ENCODE measurements around the gene LCA5L. TPM values are rescaled to one million over a fixed set of nuclear protein-coding genes. Genes with fewer than 3 reads are reported as not detected.

Gene LCA5L
- total and polyA plus RNA-seq, 10 of the 15 experiments (the other 5 are each of a cell fraction or from before 2014, with no cell fraction given): 0.18 to 0.55 (median 0.27) TPM; not detected in 2

DNA sequence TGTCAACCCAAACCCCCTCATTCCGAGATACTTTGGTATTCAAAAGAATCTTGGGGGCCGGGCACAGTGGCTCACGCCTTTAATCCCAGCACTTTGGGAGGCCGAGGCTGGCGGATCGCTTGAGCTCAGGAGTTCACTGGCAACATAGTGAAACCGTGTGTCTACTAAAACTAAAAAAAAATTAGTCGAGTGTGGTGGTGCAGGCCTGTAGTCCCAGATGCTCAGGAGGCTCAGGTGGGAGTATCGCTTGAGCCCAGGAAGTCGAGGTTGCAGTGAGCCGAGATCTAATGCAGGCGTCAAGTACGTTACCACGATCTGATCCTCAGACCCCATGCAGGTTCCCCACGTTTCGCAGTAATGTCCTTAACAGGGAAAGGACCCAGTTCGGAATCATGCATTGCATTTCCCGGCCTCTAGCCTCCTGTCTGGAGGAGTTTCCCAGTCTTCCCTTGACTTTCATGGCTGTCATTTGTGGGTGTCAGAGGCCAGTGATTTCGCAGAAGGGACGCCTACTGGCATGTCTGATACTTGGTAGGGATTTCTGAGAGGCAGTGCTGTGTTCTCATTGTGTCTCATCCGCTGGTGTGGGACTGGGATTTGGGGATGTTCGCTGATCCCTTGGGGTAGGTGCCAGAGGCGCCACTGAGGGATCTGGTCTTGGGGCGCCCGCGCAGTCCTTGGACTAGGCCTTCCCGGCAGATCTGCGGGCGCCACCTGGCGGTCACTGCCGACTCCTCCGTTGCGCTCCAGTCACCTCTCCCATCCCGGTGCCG lies 57.4 kb downstream of the LCA5L start (continued):
- TF ChIP-seq, protein P1, sequence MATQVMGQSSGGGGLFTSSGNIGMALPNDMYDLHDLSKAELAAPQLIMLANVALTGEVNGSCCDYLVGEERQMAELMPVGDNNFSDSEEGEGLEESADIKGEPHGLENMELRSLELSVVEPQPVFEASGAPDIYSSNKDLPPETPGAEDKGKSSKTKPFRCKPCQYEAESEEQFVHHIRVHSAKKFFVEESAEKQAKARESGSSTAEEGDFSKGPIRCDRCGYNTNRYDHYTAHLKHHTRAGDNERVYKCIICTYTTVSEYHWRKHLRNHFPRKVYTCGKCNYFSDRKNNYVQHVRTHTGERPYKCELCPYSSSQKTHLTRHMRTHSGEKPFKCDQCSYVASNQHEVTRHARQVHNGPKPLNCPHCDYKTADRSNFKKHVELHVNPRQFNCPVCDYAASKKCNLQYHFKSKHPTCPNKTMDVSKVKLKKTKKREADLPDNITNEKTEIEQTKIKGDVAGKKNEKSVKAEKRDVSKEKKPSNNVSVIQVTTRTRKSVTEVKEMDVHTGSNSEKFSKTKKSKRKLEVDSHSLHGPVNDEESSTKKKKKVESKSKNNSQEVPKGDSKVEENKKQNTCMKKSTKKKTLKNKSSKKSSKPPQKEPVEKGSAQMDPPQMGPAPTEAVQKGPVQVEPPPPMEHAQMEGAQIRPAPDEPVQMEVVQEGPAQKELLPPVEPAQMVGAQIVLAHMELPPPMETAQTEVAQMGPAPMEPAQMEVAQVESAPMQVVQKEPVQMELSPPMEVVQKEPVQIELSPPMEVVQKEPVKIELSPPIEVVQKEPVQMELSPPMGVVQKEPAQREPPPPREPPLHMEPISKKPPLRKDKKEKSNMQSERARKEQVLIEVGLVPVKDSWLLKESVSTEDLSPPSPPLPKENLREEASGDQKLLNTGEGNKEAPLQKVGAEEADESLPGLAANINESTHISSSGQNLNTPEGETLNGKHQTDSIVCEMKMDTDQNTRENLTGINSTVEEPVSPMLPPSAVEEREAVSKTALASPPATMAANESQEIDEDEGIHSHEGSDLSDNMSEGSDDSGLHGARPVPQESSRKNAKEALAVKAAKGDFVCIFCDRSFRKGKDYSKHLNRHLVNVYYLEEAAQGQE (IDR thresholded peaks at IDR 0.05; ENCODE audit: low read depth, low read length): no peak
- TF ChIP-seq ZZZ3 (IDR thresholded peaks at IDR 0.05; ENCODE audit: control insufficient read depth, insufficient read length, low read depth) (no peak), RAD21 (IDR thresholded peaks at IDR 0.05; ENCODE audit: insufficient read depth, low read depth, low read length) (peak; percentile 76), NRF1 (conservative IDR thresholded peaks at IDR 0.05; ENCODE audit: low read depth, low read length) (0 out of 2 replicates have a peak, but pooled peaks have one; percentile 5), YY1 (IDR thresholded peaks at IDR 0.05; ENCODE audit: low read depth, low read length) (peak; percentile 65), RUNX3 (IDR thresholded peaks at IDR 0.05; ENCODE audit: low read length) (peak; percentile 30), TAF1 (IDR thresholded peaks at IDR 0.05; ENCODE audit: borderline replicate concordance, low read depth, low read length) (peak; percentile 56; the same call in 1 of the 2 replicates), PAX8 (IDR thresholded peaks at IDR 0.05) (no peak), ETV6 (conservative IDR thresholded peaks at IDR 0.05 in 1 of 2, IDR thresholded peaks at IDR 0.05 in 1 of 2; ENCODE audit: borderline replicate concordance in 1 of 2, low read depth in 1 of 2) (peak in 1 of 2 experiments; percentile 23; a peak in 1 of 4 replicates), MEF2B (IDR thresholded peaks at IDR 0.05; ENCODE audit: partially characterized antibody, poor library complexity, severe bottlenecking) (peak; percentile 14), POU2F2 (IDR thresholded peaks at IDR 0.05; ENCODE audit: borderline replicate concordance, low read depth, low read length) (0 out of 3 replicates have a peak, but pooled peaks have one; percentile 17), ZNF274 (IDR thresholded peaks at IDR 0.05; ENCODE audit: insufficient read depth, insufficient read length) (no peak), SMC3 (IDR thresholded peaks at IDR 0.05; ENCODE audit: borderline replicate concordance, low read length) (peak; percentile 77), RB1 (IDR thresholded peaks at IDR 0.05; ENCODE audit: borderline replicate concordance) (0 out of 2 replicates have a peak, but pooled peaks have one; percentile 40)

Data from GM12878 (cell line).